Transverse colon (tissue), 4 donors: ENCODE results near the gene A1CF. TPM values are rescaled to one million over a fixed set of nuclear protein-coding genes. Genes with fewer than 3 reads are reported as not detected.
A peak's percentile ranks its signal among the peaks of the same experiment; 100 is the strongest.

Source experiments
- DNase-seq: peaks from one replicate; pipeline ENCODE4 v3.0.0-alpha.2; 2019
- H3K27ac ChIP-seq, 4 donors: fragments of 200-600 bp; sonication (generic); 2 replicates each; pipeline ENCODE4 v1.5.1; 2016 to 2018; ENCODE audit warnings: inconsistent platforms in 4 of 4
- H3K27me3 ChIP-seq: fragments of 200-600 bp; sonication (generic); 2 replicates; pipeline ENCODE4 v1.5.1; 2017; ENCODE audit warnings: inconsistent platforms
- H3K36me3 ChIP-seq, 4 donors: fragments of 200-600 bp; sonication (generic); 2 replicates each; pipeline ENCODE4 v1.5.1; 2017 to 2019; ENCODE audit warnings: inconsistent platforms in 4 of 4
- H3K4me1 ChIP-seq, 4 donors: fragments of 200-600 bp; sonication (generic); 2 replicates each; pipeline ENCODE4 v1.5.1; 2017 to 2020; ENCODE audit warnings: inconsistent platforms in 4 of 4
- H3K4me3 ChIP-seq, 4 donors: fragments of 200-600 bp; sonication (generic); 1 replicate in 1 of 4; 2 replicates in 3 of 4; pipeline versions ENCODE4 v1.5.1 to v1.6.1; 2017 to 2019; ENCODE audit warnings: inconsistent platforms in 4 of 4
- H3K9me3 ChIP-seq, 2 donors: fragments of 200-600 bp; sonication (generic); 2 replicates each; pipeline ENCODE4 v1.5.1; 2017 to 2019; ENCODE audit warnings: inconsistent platforms in 2 of 2
- CTCF ChIP-seq, 5 experiments: fragments of 200-600 bp in 3 of 5; fragments of 450-650 bp in 2 of 5; sonication (generic) in 3 of 5; IDR thresholded peaks; 1 replicate in 2 of 5; 2 replicates in 3 of 5; pipeline ENCODE4 v1.5.1; 2016 to 2017; ENCODE audit warnings: antibody characterized with exemption in 5 of 5, inconsistent platforms in 3 of 5, mild to moderate bottlenecking in 2 of 5, moderate library complexity in 1 of 5
- EP300 ChIP-seq: sonication (generic); formaldehyde crosslinking; IDR thresholded peaks from one replicate; pipeline ENCODE4 v1.6.1; 2017; ENCODE audit warnings: antibody characterized with exemption, low read depth
- POLR2A ChIP-seq: fragments of 450-650 bp; IDR thresholded peaks from one replicate; pipeline ENCODE4 v1.6.1; 2016; ENCODE audit warnings: antibody characterized with exemption, mild to moderate bottlenecking, moderate library complexity
- POLR2AphosphoS5 ChIP-seq, 3 donors: sonication (generic); formaldehyde crosslinking; IDR thresholded peaks; one replicate each; pipeline ENCODE4 v1.6.1; 2016; ENCODE audit warnings: antibody characterized with exemption in 3 of 3
- WGBS, 2 donors: methylation state at CpG; one replicate each; pipeline ENCODE4 v1.1.5; 2018; ENCODE audit warnings: low coverage in 1 of 2; 5-methylcytosine and 5-hydroxymethylcytosine counted together
- in situ Hi-C, 4 donors: fragments of 200-750 bp; cut with MboI; loops; one replicate each; pipeline versions ENCODE4 v1.15.0 to v1.15.1; 2017; ENCODE audit warnings: low sequenced_read_pairs in 3 of 4, low pct_ligation_motif_present in 1 of 4, low pct_unique_long_range_greater_than_20kb in 1 of 4
- intact Hi-C: fragments of 100-400 bp; cut with DNase I; formaldehyde crosslinking; loops from one replicate; pipeline ENCODE4 v1.15.1; 2023; ENCODE audit warnings: low total_unique reads
- total RNA-seq, 4 donors: library from RNA; depleted of rRNA; stranded (reverse); fragments of >200 nt; gene quantifications; one replicate each; pipeline ENCODE4 v1.1.0, GENCODE V29; 2016

A1CF gene
- 10 to 100 TPM; 31.0 to 90.6 (median 63.4) TPM for total RNA-seq

GRCh38 chr10:50885097-50885859 is at the start of gene A1CF:
Gene A1CF (minus strand): TSS chr10:50885627. CDS start chr10:50859940, 25,687 bp downstream.
- WGBS, 2 donors: 52 to 55% methylated on average over 7 of the region's 7 CpGs
- Histone ChIP-seq H3K4me3 (peak within 1 kb of the TSS in 3 of 4 donors; percentile 27 to 46 (median 28)), H3K27ac (peak within 1 kb of the TSS; percentile 54 to 83 (median 71)), H3K4me1 (peaks cover 0 to 21% (median 9%) of the 10 kb centered on the region in 4 donors), H3K27me3 (no peaks in the 10 kb centered on the region), H3K36me3 (no peaks in the 10 kb centered on the region), H3K9me3 (no peaks in the 10 kb centered on the region)
- peak; percentile 25 for DNase-seq
- intact Hi-C loops (no loop called here), in situ Hi-C loops (no loop called here)
- peak in 2 of 3 donors; percentile 43 to 82 for TF ChIP-seq POLR2AphosphoS5 (IDR thresholded peaks at IDR 0.05)
- peak; percentile 61 for TF ChIP-seq POLR2A
- TF ChIP-seq EP300: no peak
- TF ChIP-seq CTCF (IDR thresholded peaks at IDR 0.05): no peak

GRCh38 chr10:50931948-50932431 is 46.6 kb upstream of the A1CF start:
- H3K4me3 ChIP-seq: no peak overlapping the region
- in situ Hi-C loops (no loop called here), intact Hi-C loops (no loop called here)
- no peak overlapping the region for H3K27ac ChIP-seq
- no peaks in the 10 kb centered on the region for H3K27me3 ChIP-seq
- H3K9me3 ChIP-seq: no peaks in the 10 kb centered on the region
- H3K36me3 ChIP-seq: no peaks in the 10 kb centered on the region
- no peaks in the 10 kb centered on the region for H3K4me1 ChIP-seq
- 76 to 83% methylated on average over 2 to 3 of the region's 3 CpGs for WGBS, 2 donors
- peak in 1 of 5 experiments; percentile 7 for TF ChIP-seq CTCF (IDR thresholded peaks at IDR 0.05)
- TF ChIP-seq EP300: no peak
- DNase-seq: no peak

GRCh38 chr10:50929670-50930069 is 44.2 kb upstream of the A1CF start:
- WGBS, 2 donors: 72% methylated on average over 1 of the region's 1 CpG; no CpG with 5 or more reads in 1 of the 2 donors
- no peak overlapping the region for H3K4me3 ChIP-seq
- H3K36me3 ChIP-seq: no peaks in the 10 kb centered on the region
- H3K9me3 ChIP-seq: no peaks in the 10 kb centered on the region
- intact Hi-C loops (no loop called here), in situ Hi-C loops (no loop called here)
- TF ChIP-seq CTCF (IDR thresholded peaks at IDR 0.05) (no peak), POLR2AphosphoS5 (IDR thresholded peaks at IDR 0.05) (no peak), POLR2A (no peak), EP300 (no peak)
- no peak overlapping the region for H3K27ac ChIP-seq
- H3K27me3 ChIP-seq: no peaks in the 10 kb centered on the region
- no peaks in the 10 kb centered on the region for H3K4me1 ChIP-seq
- DNase-seq: no peak

GRCh38 chr10:50928190-50928552 is 42.7 kb upstream of the A1CF start:
- Histone ChIP-seq H3K27ac (no peak overlapping the region), H3K4me1 (no peaks in the 10 kb centered on the region), H3K4me3 (no peak overlapping the region), H3K9me3 (peaks cover 5 to 6% of the 10 kb centered on the region in 2 donors), H3K36me3 (no peaks in the 10 kb centered on the region), H3K27me3 (no peaks in the 10 kb centered on the region)
- in situ Hi-C loops: no loop called here
- no peak for DNase-seq
- WGBS, 2 donors: 100% methylated on average over 1 of the region's 2 CpGs
- TF ChIP-seq POLR2AphosphoS5 (IDR thresholded peaks at IDR 0.05): no peak
- no peak for TF ChIP-seq EP300
- no peak for TF ChIP-seq CTCF (IDR thresholded peaks at IDR 0.05)
- TF ChIP-seq POLR2A: no peak
- intact Hi-C loops: no loop called here
